CD14-positive monocyte (primary cell): Measurements from ENCODE around the gene BRD3OS. TPM values are rescaled to one million over a fixed set of nuclear protein-coding genes. Genes with fewer than 3 reads are reported as not detected.

ENCODE experiments used
- DNase-seq, 3 donors: peaks; one replicate each; pipeline ENCODE4 v3.0.0-alpha.2; 2011 to 2022
- H2AFZ ChIP-seq: 2 replicates; pipeline ENCODE4 v1.6.0; 2012; ENCODE audit warnings: mild to moderate bottlenecking, low read depth, low read length, inconsistent platforms; ENCODE audit not compliant: insufficient read depth, poor library complexity, severe bottlenecking
- H3K27ac ChIP-seq, 2 donors: 1 replicate in 1 of 2; 2 replicates in 1 of 2; pipeline ENCODE4 v1.5.1; 2012 to 2013; ENCODE audit warnings: low read length in 2 of 2, control low read depth in 1 of 2, inconsistent platforms in 1 of 2, low read depth in 1 of 2, mild to moderate bottlenecking in 1 of 2
- H3K27me3 ChIP-seq, 2 donors: one replicate each; pipeline versions ENCODE4 v1.6.0 to v1.6.1; 2011 to 2013; ENCODE audit warnings: low read length in 2 of 2; ENCODE audit not compliant: control insufficient read depth in 2 of 2, insufficient read depth in 2 of 2
- H3K36me3 ChIP-seq, 2 donors: replicated peaks in 1 of 2; 1 replicate in 1 of 2; 2 replicates in 1 of 2; pipeline versions ENCODE4 v1.5.1 to v1.6.1; 2012 to 2013; ENCODE audit warnings: low read length in 2 of 2, control low read depth in 1 of 2, inconsistent platforms in 1 of 2, mild to moderate bottlenecking in 1 of 2; ENCODE audit not compliant: insufficient read depth in 2 of 2, control insufficient read depth in 1 of 2
- H3K4me1 ChIP-seq, 2 donors: 1 replicate in 1 of 2; 2 replicates in 1 of 2; pipeline versions ENCODE4 v1.5.1 to v1.6.1; 2012 to 2013; ENCODE audit warnings: low read length in 2 of 2, control low read depth in 1 of 2, inconsistent platforms in 1 of 2, mild to moderate bottlenecking in 1 of 2, moderate library complexity in 1 of 2; ENCODE audit not compliant: insufficient read depth in 2 of 2, control insufficient read depth in 1 of 2
- H3K4me2 ChIP-seq: replicated peaks from 2 replicates; pipeline ENCODE3; 2012; ENCODE audit warnings: low read length, moderate library complexity, mild to moderate bottlenecking; ENCODE audit not compliant: poor library complexity, severe bottlenecking; ENCODE audit errors: extremely low read depth
- H3K4me3 ChIP-seq, 3 experiments: fragments of 200-600 bp in 1 of 3; sonication (generic) in 1 of 3; replicated peaks in 1 of 3; 1 replicate in 2 of 3; 2 replicates in 1 of 3; pipeline ENCODE4 v1.5.1; 2011 to 2013; ENCODE audit warnings: low read length in 3 of 3, mild to moderate bottlenecking in 3 of 3, control low read depth in 2 of 3, low read depth in 2 of 3, inconsistent platforms in 1 of 3, moderate library complexity in 1 of 3
- H3K79me2 ChIP-seq: 2 replicates; pipeline ENCODE4 v1.6.0; 2012; ENCODE audit warnings: mild to moderate bottlenecking, control low read depth, inconsistent platforms, low read length, moderate library complexity; ENCODE audit not compliant: insufficient read depth
- H3K9ac ChIP-seq: 2 replicates; pipeline ENCODE4 v1.6.0; 2017; ENCODE audit warnings: low read length, mild to moderate bottlenecking; ENCODE audit not compliant: insufficient read depth, poor library complexity, severe bottlenecking
- H3K9me3 ChIP-seq, 2 donors: replicated peaks in 1 of 2; 1 replicate in 1 of 2; 2 replicates in 1 of 2; pipeline versions ENCODE4 v1.5.1 to v1.6.1; 2012 to 2013; ENCODE audit warnings: low read length in 2 of 2, control low read depth in 1 of 2; ENCODE audit not compliant: control insufficient read depth in 1 of 2, insufficient read depth in 1 of 2
- H4K20me1 ChIP-seq: 2 replicates; pipeline ENCODE4 v1.6.0; 2012; ENCODE audit warnings: mild to moderate bottlenecking, low read length, control low read depth, moderate library complexity; ENCODE audit not compliant: insufficient read depth
- H3K27ac Mint-ChIP-seq, 7 donors: one replicate each; pipeline ENCODE4 v1.8.0; 2020; ENCODE audit warnings: mild to moderate bottlenecking in 7 of 7, mixed read lengths in 7 of 7, moderate library complexity in 6 of 7, inconsistent platforms in 2 of 7
- H3K27me3 Mint-ChIP-seq, 3 donors: one replicate each; pipeline ENCODE4 v1.8.0; 2021 to 2022; ENCODE audit warnings: low read depth in 3 of 3, mild to moderate bottlenecking in 3 of 3, mixed read lengths in 3 of 3, moderate library complexity in 3 of 3, inconsistent platforms in 1 of 3
- H3K36me3 Mint-ChIP-seq, 2 donors: one replicate each; pipeline ENCODE4 v1.8.0; 2020; ENCODE audit warnings: mixed read lengths in 2 of 2, inconsistent platforms in 1 of 2, mild to moderate bottlenecking in 1 of 2
- H3K4me1 Mint-ChIP-seq: one replicate; pipeline ENCODE4 v1.8.0; 2020; ENCODE audit warnings: mild to moderate bottlenecking, mixed read lengths
- H3K4me3 Mint-ChIP-seq, 2 donors: one replicate each; pipeline ENCODE4 v1.8.0; 2020; ENCODE audit warnings: mild to moderate bottlenecking in 2 of 2, mixed read lengths in 2 of 2, moderate library complexity in 1 of 2
- H3K9me3 Mint-ChIP-seq, 7 donors: one replicate each; pipeline ENCODE4 v1.8.0; 2020 to 2022; ENCODE audit warnings: mixed read lengths in 7 of 7, mild to moderate bottlenecking in 6 of 7, moderate library complexity in 6 of 7, inconsistent platforms in 2 of 7
- CTCF ChIP-seq: fragments of 200-600 bp; IDR thresholded peaks from one replicate; pipeline ENCODE4 v1.8.0; 2022; ENCODE audit warnings: antibody characterized with exemption, mild to moderate bottlenecking
- WGBS: methylation state at CpG from one replicate; pipeline ENCODE4 v1.1.5; 2013; ENCODE audit warnings: missing lambda C conversion rate; ENCODE audit not compliant: insufficient coverage; 5-methylcytosine and 5-hydroxymethylcytosine counted together
- intact Hi-C, 2 donors: fragments of 100-400 bp; cut with micrococcal nuclease; formaldehyde crosslinking; loops; one replicate each; pipeline versions ENCODE4 v1.15.0 to v1.15.1; 2023
- polyA plus RNA-seq, 3 donors: library from polyadenylated mRNA; depleted of rRNA in 1 of 3; unstranded in 2 of 3; stranded (reverse) in 1 of 3; fragments of 300-500 nt in 2 of 3; fragments of >200 nt in 1 of 3; fragmentation: Illumina TruSeq in 2 of 3; gene quantifications; 1 replicate in 2 of 3; 2 replicates in 1 of 3; pipeline ENCODE4 v1.2.3, GENCODE V29; 2012 to 2021

Gene BRD3OS
- polyA plus RNA-seq, 3 donors, result 2.9 to 6.8 (median 6.6) TPM

- peaks cover 18% of the 10 kb centered on the region for H4K20me1 ChIP-seq
- H3K27ac ChIP-seq, result no peak overlapping the region
- no peak for DNase-seq
- Mint-ChIP-seq H3K4me3 (no peak overlapping the region), H3K9me3 (peaks cover 0 to 3% (median 0%) of the 10 kb centered on the region in 7 donors), H3K4me1 (peaks cover 5% of the 10 kb centered on the region), H3K36me3 (peaks cover 45 to 70% of the 10 kb centered on the region in 2 donors), H3K27ac (peak overlapping the region in 1 of 7 donors; percentile 40), H3K27me3 (peaks cover 0 to 1% (median 0%) of the 10 kb centered on the region in 3 donors)
- no peak overlapping the region for H3K4me2 ChIP-seq
- H3K9me3 ChIP-seq, result no peaks in the 10 kb centered on the region
- peaks cover 51 to 68% of the 10 kb centered on the region in 2 donors for H3K36me3 ChIP-seq
- WGBS, result 88% methylated on average over 24 of the region's 29 CpGs
- intact Hi-C loops, result no loop called here
- peaks cover 5 to 7% of the 10 kb centered on the region in 2 donors for H3K4me1 ChIP-seq
- no peak for TF ChIP-seq CTCF
- no peak overlapping the region for H2AFZ ChIP-seq
- no peaks in the 10 kb centered on the region for H3K27me3 ChIP-seq
- no peaks in the 10 kb centered on the region for H3K79me2 ChIP-seq
- no peak overlapping the region for H3K9ac ChIP-seq
- H3K4me3 ChIP-seq, result no peak overlapping the region
Observed at GRCh38 chr9:134030821-134031470, 5.7 kb downstream of the BRD3OS start.

- Histone ChIP-seq H3K4me3 (no peak overlapping the region), H2AFZ (no peak overlapping the region), H3K9ac (no peak overlapping the region), H3K27me3 (no peaks in the 10 kb centered on the region), H3K4me2 (no peak overlapping the region), H3K9me3 (no peaks in the 10 kb centered on the region), H3K27ac (no peak overlapping the region), H3K36me3 (peaks cover 58 to 77% of the 10 kb centered on the region in 2 donors), H3K4me1 (no peaks in the 10 kb centered on the region), H3K79me2 (no peaks in the 10 kb centered on the region), H4K20me1 (peaks cover 17% of the 10 kb centered on the region)
- TF ChIP-seq CTCF, result no peak
- Mint-ChIP-seq H3K27ac (no peak overlapping the region), H3K4me3 (no peak overlapping the region), H3K4me1 (no peaks in the 10 kb centered on the region), H3K36me3 (peaks cover 53 to 76% of the 10 kb centered on the region in 2 donors), H3K9me3 (peaks cover 0 to 3% (median 0%) of the 10 kb centered on the region in 7 donors), H3K27me3 (no peaks in the 10 kb centered on the region)
- 99% methylated on average over 11 of the region's 14 CpGs for WGBS
- intact Hi-C loops, result no loop called here
- DNase-seq, result no peak
Observed at GRCh38 chr9:134031783-134032182, 6.5 kb downstream of the BRD3OS start.
